ENCODE results near the gene B3GAT1.

The B3GAT1 gene

DNA sequence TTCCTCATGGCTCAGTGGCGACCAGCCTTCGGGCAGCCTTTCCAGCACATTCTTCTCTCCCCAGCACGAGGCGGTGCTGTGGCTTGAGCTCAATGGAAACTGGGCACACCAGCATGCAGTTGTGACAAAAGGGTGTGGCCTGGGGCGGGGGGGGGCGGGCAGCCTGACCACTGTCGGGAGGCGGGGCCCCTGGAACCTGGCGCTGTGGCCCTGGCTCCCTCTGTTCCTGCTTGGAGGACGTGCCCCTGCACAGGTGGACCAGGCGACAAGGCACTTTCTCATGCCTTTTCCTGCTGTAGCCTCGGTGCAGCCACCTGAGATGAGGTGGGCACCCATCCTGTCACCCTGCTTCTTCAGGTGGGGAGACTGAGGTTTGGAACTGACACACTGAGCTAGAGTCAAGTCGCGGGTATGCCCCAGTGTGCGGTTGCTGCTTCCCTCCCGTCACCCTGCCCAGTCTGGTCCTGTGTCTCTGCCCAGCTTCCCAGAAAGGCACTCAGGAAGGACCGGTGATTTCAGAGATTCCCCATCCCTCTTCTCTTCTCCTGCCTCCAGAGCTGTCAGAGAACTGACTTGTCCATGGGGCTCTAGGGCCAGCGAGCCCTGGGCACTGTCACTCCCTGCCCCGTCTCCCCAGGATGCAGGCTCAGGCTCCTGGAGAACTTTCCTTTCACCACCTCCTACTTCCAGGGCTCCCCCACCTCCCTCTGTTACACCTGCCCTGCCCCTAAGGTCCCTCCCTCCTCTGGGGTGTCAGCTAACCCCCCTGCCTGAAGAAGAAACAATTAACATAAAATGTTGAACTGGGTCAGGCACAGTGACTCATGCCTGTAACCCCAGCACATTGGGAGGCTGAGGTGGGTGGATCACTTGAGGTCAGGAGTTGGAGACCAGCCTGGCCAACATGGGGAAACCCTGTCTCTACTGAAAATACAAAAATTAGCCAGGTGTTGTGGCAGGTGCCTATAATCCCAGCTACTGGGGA, 9.9 kb downstream of the B3GAT1 start:
- TF ChIP-seq GABPA (IDR thresholded peaks at IDR 0.05; ENCODE audit: low read depth): no peak
- TF ChIP-seq POLR2AphosphoS5 (IDR thresholded peaks at IDR 0.05; ENCODE audit: low read depth): no peak
- TF ChIP-seq CTCF (IDR thresholded peaks at IDR 0.05; ENCODE audit: insufficient read depth, low read length): no peak
- TF ChIP-seq SPI1 (IDR thresholded peaks at IDR 0.05; ENCODE audit: borderline replicate concordance, low read depth): no peak
- TF ChIP-seq, protein P1, sequence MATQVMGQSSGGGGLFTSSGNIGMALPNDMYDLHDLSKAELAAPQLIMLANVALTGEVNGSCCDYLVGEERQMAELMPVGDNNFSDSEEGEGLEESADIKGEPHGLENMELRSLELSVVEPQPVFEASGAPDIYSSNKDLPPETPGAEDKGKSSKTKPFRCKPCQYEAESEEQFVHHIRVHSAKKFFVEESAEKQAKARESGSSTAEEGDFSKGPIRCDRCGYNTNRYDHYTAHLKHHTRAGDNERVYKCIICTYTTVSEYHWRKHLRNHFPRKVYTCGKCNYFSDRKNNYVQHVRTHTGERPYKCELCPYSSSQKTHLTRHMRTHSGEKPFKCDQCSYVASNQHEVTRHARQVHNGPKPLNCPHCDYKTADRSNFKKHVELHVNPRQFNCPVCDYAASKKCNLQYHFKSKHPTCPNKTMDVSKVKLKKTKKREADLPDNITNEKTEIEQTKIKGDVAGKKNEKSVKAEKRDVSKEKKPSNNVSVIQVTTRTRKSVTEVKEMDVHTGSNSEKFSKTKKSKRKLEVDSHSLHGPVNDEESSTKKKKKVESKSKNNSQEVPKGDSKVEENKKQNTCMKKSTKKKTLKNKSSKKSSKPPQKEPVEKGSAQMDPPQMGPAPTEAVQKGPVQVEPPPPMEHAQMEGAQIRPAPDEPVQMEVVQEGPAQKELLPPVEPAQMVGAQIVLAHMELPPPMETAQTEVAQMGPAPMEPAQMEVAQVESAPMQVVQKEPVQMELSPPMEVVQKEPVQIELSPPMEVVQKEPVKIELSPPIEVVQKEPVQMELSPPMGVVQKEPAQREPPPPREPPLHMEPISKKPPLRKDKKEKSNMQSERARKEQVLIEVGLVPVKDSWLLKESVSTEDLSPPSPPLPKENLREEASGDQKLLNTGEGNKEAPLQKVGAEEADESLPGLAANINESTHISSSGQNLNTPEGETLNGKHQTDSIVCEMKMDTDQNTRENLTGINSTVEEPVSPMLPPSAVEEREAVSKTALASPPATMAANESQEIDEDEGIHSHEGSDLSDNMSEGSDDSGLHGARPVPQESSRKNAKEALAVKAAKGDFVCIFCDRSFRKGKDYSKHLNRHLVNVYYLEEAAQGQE (IDR thresholded peaks at IDR 0.05; ENCODE audit: insufficient replicate concordance, low read depth): no peak
- Histone ChIP-seq H3K27ac (replicated peaks) (no peak overlapping the region), H3K27me3 (ENCODE audit: insufficient read depth, poor library complexity, severe bottlenecking) (no peaks in the 10 kb centered on the region), H3K4me3 (replicated peaks; ENCODE audit: insufficient read depth, low read length) (no peak overlapping the region)
- DNase-seq (ENCODE audit: low read depth in 1 of 2, low spot score in 1 of 2): no peak

DNA sequence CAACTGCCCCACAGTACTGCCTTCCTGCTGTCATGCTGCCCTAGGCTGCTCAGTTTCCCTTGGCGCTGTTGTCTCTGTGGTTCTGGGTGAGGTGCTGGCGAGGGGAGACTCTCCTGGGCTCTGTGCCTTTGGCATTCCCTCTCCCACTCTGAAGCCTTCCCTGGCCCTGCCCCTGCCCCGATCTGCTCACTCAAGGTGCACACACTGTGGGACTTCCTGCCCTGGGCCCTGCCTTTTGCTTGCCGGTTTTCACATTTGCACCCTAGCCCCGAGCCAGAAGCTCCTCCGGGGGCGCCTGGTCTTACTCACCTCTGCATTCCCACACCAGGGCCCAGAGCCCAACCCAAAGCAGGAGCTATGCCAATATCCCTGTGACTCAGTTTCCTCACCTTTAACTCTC, 12.0 kb downstream of the B3GAT1 start:
- DNase-seq (ENCODE audit: low read depth in 1 of 2, low spot score in 1 of 2): no peak
- TF ChIP-seq, protein P1 (IDR thresholded peaks at IDR 0.05; ENCODE audit: insufficient replicate concordance, low read depth): no peak
- TF ChIP-seq CTCF (IDR thresholded peaks at IDR 0.05; ENCODE audit: insufficient read depth, low read length) (no peak), SPI1 (IDR thresholded peaks at IDR 0.05; ENCODE audit: borderline replicate concordance, low read depth) (no peak), POLR2AphosphoS5 (IDR thresholded peaks at IDR 0.05; ENCODE audit: low read depth) (no peak), GABPA (IDR thresholded peaks at IDR 0.05; ENCODE audit: low read depth) (no peak)
- H3K4me3 ChIP-seq (replicated peaks; ENCODE audit: insufficient read depth, low read length): no peak overlapping the region
- no peaks in the 10 kb centered on the region for H3K27me3 ChIP-seq (ENCODE audit: insufficient read depth, poor library complexity, severe bottlenecking)
- H3K27ac ChIP-seq (replicated peaks): no peak overlapping the region

DNA sequence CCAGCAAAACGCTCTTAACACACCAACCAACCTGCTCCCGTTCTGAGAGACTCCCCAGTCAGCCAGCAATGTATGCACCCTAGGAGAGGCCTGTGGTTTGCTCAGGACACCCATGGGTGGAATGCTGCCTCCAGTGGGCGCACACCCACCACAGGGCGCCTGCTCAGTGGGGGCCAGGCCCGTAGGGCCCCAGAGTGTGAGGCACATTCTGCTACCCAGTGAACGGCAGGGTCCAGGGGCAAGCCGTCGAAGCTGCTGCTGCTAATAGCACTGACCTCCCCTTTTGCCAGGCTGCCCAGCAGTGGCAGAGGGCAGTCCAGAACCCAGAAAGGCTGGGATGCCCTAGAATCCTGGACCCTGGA, 12.8 kb downstream of the B3GAT1 start:
- TF ChIP-seq, protein P1 (IDR thresholded peaks at IDR 0.05; ENCODE audit: insufficient replicate concordance, low read depth): no peak
- TF ChIP-seq GABPA (IDR thresholded peaks at IDR 0.05; ENCODE audit: low read depth): no peak
- TF ChIP-seq POLR2AphosphoS5 (IDR thresholded peaks at IDR 0.05; ENCODE audit: low read depth): no peak
- no peak for TF ChIP-seq CTCF (IDR thresholded peaks at IDR 0.05; ENCODE audit: insufficient read depth, low read length)
- no peak for TF ChIP-seq SPI1 (IDR thresholded peaks at IDR 0.05; ENCODE audit: borderline replicate concordance, low read depth)
- H3K27me3 ChIP-seq (ENCODE audit: insufficient read depth, poor library complexity, severe bottlenecking): no peaks in the 10 kb centered on the region
- no peak overlapping the region for H3K27ac ChIP-seq (replicated peaks)
- no peak overlapping the region for H3K4me3 ChIP-seq (replicated peaks; ENCODE audit: insufficient read depth, low read length)
- no peak for DNase-seq (ENCODE audit: low read depth in 1 of 2, low spot score in 1 of 2)

Measured in HL-60 (cell line).